ENCODE data around the gene GPS1.

DNA sequence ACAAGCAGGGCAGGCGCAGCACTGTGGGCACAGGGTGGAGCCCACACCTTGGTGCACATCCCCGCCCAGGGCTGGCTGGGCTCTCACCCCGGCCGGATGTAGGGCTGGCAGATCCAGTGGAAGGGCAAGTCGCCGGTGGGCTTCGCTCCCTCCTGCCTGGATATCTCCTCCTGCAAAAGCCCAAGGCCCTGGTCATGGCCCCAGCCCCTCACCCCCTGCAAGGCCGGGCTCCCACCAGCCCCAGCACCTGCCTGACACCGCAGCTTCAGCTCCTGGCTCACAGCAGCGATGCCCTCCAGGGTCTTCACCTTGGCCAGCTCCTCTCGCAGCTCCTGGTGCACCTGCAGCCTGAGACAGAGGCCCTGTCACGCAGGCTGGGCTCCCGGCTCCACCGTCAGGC is 8.9 kb downstream of the GPS1 start:
- TF ChIP-seq, protein P1, sequence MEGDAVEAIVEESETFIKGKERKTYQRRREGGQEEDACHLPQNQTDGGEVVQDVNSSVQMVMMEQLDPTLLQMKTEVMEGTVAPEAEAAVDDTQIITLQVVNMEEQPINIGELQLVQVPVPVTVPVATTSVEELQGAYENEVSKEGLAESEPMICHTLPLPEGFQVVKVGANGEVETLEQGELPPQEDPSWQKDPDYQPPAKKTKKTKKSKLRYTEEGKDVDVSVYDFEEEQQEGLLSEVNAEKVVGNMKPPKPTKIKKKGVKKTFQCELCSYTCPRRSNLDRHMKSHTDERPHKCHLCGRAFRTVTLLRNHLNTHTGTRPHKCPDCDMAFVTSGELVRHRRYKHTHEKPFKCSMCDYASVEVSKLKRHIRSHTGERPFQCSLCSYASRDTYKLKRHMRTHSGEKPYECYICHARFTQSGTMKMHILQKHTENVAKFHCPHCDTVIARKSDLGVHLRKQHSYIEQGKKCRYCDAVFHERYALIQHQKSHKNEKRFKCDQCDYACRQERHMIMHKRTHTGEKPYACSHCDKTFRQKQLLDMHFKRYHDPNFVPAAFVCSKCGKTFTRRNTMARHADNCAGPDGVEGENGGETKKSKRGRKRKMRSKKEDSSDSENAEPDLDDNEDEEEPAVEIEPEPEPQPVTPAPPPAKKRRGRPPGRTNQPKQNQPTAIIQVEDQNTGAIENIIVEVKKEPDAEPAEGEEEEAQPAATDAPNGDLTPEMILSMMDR (IDR thresholded peaks at IDR 0.05) = no peak
- no peak for TF ChIP-seq POLR2A (IDR thresholded peaks at IDR 0.05)

Measured in esophagus squamous epithelium (tissue), 4 donors.